GM21825 (cell line): ENCODE measurements around the gene BIN1.

Experiments
- ATAC-seq: cut with Tn5 transposase; IDR thresholded peaks from one replicate; pipeline ENCODE4 v1.9.1; 2021; ENCODE audit warnings: mild to moderate bottlenecking, moderate library complexity; ENCODE audit not compliant: unreplicated experiment

The BIN1 gene, protein sequence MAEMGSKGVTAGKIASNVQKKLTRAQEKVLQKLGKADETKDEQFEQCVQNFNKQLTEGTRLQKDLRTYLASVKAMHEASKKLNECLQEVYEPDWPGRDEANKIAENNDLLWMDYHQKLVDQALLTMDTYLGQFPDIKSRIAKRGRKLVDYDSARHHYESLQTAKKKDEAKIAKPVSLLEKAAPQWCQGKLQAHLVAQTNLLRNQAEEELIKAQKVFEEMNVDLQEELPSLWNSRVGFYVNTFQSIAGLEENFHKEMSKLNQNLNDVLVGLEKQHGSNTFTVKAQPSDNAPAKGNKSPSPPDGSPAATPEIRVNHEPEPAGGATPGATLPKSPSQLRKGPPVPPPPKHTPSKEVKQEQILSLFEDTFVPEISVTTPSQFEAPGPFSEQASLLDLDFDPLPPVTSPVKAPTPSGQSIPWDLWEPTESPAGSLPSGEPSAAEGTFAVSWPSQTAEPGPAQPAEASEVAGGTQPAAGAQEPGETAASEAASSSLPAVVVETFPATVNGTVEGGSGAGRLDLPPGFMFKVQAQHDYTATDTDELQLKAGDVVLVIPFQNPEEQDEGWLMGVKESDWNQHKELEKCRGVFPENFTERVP

DNA sequence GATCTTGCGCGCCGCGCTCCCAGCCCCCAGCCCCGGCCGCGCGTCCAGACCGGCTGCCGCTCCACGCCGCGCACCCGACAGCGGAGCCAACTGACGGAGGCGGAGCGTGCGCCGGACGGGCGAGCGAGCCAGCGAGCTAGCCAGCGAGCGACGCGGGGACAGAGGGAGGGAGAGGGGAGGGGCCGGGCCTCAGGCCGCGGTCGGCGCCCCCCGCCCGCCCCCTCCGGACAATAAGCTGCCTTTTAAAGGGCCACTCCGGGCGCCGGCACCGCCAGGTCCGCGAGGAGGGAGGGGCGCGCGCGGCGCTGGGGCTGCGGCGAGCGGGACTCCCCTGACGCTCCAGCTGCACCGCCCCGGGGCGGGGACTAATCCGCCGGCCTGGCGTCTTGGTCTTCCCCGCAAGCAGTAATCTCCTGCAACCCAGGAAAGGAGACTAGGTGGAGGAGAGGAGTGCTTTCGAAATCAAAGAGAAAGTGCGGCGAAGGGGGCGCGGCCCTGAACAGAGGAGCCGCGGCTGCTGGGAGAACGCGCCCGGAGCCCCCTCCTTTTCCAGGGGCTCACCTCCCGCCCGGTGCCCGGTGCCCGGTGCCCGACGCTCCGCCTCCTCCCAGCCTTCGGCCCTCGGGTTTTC lies at the start of gene BIN1:
Gene BIN1, minus strand, starts transcription at position 164 of the 631 bp plus-strand sequence. CDS start 211 bp downstream, outside the sequence.
- peak; percentile 86 for ATAC-seq

DNA sequence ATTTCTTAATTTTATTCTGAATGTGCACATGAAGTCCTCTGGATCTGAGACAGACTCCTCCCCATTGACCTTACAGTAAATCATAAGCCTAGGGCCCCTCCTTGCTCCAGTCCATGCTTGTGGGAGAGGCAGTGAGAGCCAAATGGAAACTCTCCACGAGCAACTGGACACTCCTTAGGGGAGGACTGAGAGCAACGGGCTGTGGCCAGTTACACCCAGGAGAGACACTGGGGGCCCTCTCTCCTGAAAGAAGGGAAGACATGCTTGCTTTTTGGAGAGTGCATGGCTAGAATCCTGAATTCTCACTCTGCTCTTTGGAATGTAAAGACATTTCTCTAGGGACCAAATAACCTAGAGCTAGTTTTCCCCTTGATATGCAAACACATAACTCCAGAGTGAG lies 49.0 kb upstream of the BIN1 start:
- no peak for ATAC-seq

DNA sequence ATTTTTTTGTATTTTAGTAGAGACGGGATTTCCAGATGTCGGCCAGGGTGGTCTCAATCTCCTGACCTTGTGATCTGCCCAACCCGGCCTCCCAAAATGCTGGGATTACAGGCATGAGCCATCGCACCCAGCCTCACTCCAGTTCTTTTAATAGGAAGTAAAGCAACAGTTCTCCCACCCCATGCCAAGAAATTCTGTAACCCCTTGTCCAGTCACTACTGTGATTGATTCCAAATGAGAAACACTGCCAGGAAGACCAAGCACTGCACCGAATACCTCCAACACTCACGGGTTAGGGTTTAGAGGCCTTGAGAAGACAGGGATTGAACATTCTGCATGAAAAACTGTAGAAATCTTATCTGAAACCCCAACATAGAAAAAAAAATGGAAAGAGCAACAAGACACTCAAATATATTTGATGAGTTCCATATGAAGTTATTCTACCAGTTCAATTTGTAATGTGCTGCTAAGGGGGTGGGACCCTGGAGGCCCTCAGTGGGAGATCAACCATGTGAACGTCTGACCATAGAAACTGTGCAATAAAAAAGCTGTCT lies 48.2 kb upstream of the BIN1 start:
- ATAC-seq: no peak

DNA sequence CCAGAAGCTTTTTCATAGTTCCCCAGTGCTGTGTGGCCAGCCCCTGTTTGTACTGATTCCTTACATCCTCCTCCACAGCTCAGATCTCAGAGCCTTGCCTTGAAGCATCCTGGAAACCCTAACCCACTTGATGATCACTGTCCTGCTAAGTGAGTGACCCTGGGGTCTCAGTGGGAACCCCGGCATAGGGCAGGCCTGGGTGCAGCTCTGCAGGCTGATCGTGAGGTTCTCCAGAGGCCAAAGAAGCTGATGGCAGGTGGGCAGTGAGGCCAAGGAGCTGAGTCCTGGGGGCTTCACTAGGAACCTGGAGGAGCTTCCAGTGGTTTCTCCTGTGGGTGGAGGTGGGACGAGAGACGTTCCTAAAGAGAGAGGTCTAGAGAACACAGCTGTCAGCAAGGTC lies 47.4 kb upstream of the BIN1 start:
- no peak for ATAC-seq

DNA sequence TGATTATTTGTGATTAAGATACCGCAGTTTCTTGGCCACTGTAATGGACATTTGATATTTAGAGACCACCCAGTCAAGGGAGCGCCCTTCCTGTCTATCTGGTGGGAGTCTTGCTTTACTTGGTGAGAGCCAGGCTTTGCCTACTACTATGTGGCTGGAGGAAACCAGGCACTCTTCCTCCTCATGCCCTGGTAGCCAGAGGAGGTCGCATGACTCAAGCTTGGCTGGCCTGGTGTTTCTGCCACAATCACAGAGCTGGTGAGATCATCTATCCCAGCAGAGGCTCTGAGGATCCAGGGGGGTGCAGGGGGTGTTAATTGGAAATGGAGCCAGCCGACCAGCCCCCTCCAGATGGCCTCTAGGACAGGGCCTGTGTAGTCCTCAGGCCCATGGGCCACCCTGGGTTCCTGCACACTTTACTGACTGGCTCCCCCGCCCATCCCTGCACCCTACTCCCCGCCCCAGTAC lies 46.8 kb upstream of the BIN1 start:
- no peak for ATAC-seq

DNA sequence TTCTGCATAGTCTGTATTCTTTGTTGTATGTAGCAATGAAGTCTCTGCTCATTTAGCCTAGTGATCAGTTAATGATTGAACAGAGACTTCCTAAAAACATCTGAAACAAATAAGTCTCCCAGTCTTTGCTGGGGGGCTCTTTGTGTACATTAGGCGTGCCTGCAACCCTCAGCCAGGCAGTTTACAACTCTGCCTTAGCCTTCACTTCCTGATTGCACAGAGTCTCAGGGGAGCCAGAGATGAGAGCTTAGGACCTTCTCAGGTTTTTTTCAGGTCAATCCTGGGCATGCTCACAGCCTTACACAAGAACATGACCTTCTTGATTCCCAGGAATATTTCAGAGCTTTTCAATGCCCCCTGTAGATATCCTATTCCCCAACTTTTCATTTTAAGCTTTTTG lies 44.0 kb upstream of the BIN1 start:
- ATAC-seq: no peak

DNA sequence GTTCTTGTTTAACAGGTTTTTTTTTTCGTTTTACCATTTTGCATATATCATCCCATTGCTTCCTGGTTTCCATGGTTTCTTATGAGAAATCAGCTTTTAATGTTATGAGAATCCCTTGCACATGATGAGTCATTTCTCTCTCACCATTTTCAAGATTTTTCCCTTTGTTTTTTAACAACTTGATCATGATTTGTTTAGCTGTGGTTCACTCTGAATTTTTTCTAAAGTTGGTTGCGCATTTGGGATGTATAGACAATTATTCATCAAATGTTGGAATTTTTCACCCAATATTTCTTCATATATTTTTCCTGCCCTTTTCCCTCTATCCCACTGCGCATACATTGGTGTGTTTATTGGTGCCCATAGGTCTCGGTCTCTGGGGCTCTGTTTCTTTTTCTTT lies 42.4 kb upstream of the BIN1 start:
- no peak for ATAC-seq

DNA sequence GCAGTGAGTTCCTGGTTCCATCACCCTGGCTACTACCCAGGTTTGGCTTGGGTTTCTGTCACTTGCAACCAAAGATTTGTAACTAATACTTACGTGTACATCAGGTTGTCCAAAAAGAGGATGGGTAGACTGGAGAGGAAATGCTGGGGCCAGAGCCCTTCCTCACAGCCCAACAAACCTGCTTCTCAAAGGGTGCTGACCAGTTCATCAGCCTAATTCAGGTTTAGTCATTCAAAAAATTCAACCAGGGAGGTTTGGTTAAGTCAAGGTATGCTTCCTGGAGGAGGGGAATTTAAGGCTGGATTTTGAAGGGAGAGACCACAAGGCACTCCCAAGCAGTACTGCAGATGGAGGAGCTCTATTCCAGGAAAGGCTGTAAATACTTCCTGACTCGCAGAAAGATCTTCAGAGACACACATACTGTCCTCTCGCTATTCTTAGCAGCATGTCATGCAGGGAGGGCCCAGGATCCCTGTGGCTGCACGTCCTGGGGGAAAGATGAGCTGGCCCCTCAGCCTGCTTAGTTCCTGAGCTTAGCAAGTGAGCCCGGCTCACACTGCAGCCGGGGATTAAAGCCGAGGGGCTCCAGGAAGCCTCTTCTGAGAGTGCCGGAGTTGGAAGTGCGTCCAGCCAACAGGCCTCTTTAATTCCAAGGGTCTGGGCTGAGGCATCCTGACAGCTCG lies 40.0 kb upstream of the BIN1 start:
- ATAC-seq: no peak

DNA sequence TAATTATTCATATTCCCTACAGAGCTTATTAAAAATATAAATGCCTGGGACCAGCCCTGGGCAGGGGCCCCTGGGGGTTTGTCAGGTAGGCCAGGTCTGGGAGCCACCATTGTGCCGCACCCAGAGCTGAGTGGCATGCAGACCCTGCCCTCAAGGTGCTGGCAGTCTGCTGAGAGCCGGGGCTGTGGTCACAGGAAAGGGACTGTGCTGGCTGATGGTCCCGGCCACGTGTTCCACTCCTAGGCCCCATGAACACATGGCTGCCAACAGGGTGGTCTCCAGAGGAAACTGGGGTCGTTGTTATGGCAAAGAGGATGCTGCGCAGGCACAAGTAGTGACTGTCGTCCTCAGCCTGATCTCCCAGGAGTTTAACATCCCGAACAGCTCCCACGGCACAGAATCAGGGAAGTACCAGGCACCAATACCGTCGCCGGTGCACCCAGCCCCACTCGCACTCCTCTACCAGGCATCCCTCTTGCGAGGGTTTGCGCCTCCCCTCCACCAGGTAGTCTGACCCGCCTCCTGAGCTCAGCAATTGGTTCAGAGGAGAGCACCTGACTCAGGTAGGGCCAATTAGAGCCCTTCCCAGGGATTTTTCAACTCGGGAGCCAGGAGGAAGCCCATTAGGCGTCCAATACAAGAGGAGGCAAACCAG lies 39.2 kb upstream of the BIN1 start:
- no peak for ATAC-seq

DNA sequence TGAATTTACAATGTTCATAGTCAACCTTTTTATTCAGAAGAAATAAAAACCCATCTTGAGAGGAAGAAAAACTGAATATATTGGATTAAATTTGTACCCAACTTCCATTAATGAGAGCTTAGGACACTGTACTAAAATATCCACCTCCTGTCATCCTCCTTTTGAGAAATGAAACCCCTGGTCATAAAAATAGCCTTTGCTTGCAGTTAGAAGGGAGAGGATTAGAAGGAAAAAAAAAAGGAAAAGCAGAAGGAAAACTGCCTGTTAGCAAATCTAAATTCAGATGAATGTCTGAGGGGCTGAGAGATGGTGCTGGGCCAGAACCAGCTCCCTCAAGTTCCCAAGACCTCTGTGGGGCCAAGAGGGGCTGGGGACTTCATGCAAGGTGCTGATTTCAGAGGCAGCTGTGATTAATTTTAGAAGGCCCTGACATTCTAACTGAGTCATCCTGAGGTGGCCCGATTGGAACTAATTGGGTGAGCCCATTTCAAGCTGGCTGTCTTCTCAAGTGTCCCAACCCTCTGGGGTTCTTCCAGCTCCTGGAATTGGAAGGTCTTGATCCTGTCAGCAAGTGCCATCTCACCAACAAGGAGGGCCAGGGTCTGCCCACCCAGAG lies 38.4 kb upstream of the BIN1 start:
- ATAC-seq: no peak

DNA sequence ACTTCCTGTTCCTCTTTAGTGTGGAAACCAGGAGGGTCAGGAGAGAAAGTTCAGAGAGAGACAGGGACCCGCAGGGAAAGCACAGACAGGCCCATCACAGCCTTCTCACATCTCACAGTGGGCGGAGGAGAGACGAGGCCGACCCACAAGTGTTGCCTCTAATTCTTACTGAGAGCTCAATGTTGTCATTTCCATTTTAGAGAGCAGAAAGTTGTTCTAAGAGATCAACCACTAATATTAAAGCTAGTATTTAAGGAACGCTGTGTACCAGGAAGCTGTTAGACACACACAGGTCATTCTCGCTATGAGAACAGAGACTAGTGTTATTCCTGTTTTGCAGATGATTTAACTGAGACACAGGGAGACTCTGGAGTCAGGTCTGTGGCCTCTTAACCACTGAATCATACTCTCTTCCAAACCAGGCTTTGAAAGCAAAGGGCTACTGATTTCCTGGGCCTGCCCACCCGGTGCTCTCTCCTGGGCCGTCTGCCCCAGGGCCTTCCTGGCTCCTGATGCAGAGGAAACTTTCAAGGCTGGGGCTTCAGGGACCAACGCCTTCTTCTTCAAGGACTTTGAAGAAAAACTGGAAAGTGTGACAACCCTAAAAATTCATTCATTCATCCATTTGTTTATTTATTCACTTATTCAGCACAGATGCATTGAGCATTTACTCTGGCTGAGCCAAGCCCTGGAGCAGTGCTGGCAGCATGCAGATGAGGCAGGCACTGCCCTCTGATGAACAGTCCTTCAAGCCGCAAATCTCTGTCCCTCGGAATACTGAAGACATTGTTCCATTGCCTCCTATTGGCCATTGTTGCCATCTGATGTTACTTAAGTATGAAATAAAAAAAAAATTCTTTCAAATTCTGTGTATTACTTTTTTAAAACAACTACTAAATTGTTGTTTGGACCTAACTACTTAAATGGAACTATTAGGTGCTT lies 37.2 kb upstream of the BIN1 start:
- ATAC-seq: no peak

DNA sequence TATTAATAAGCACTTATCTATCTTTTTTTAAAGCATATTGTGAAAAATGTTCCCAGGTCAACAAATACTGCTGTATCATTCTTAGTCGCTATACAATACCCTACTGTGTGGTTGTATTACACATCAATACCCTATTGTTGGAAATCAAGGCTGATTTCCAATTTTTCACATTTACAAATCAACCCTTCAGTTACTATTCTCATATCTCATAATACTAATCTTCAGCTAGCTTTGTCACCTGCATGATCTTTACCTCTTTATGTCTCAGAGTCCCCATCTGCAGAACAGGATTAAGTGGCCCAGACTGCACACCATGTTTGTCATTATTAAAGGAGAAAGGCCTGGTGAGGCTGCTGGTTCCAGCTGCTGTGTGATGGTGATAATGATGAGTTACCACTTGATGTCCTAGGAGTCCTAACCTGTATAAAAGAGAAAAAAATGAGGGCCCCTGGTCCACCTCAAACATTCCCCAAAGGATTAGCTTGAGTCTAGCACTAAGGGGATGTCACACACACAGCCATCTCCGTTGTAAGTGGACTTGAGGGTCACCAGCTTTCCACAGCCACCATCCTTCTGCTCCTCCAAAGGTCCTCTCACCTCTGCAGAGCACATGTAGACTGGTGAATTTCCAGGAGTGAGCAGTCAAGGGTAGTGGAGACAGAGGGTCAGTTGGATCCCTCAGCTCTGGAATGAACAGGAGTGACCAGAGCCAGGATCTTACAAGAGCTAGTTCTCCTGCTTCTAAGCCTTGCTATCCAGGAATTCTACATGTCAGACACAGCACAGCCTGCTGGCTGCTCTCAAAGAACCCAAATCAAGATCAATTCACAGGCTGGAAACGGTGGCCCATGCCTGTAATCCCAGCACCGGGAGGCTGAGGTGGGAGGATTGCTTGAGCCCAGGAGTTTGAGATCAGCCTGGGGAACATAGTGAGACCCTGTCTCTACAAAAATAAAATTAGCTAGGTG lies 36.0 kb upstream of the BIN1 start:
- ATAC-seq: no peak

DNA sequence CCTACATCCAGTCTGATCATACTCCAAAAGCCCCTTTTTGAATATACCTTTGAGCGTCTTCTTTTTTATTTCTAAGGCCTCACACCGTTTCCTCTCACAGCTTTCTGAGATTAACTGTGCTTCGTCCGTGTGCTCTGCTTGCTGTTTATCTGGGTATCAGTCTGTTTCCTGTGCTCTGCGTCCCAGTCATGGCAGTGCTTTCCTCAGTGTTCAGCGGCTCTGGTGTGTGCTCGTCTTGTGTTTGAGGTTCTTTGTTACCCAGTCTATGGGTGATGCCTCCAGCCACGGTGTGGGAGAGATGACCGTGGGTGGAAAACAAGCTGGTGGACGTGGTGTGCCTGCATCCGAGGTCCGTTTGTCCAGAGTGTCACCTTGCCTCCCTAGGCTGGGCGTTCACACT lies 33.6 kb upstream of the BIN1 start:
- ATAC-seq: no peak

DNA sequence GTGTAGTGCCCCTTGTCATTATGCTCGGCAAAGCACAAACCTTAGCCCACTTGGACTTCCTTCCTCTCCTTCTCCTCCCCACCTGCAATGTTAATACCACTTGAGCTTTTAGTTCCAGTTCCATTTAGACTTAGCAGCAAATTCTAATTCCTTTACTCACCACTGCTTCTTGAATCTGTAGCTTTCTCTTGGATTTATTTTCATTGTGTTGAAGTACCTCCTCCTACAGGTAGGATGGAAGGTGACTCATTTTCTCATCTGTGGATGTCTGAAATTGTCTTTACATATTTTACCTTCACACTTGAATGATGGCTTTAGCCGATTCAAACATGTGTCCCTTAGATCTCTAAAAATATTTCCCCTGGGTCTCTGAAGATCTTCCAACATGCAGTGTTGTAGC lies 32.8 kb upstream of the BIN1 start:
- no peak for ATAC-seq

DNA sequence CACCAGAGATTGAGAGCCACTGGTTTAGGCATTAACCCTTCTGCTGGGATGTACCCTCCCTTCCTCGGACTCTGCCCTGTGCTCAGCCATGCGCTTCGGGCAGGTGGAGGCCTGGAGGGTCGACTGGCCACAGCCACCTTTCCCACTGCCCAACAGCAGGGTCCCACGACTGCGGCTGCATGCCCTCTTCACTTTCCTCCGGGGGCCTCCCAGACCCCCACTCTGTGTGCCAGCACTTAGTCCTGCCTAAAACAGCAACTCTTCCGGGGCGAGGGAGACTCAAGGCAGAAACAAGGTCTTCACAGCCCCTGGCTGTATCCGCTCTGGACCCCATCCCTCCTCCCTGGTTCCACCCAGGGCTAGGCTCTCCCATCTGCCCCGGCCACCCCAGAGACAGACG lies 31.3 kb upstream of the BIN1 start:
- ATAC-seq: no peak

DNA sequence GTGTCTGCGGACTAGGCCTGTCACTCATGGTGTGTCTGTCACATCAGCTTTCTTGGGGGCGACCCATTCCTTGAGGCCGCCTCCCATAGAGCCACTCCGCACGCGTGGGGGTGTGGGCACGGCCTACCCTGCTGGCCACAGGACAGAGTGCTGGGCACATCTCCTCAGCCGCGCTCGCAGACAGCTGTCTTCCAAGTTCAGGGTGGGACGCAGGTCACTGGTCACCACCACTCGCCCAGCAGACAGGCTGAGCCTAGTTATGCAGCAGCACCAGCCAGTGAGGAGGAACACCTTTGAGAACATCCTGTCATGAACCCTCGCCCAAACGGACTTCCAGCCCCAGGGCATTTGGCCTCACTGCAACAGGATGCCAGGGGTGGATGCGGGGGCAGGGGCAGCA lies 30.8 kb upstream of the BIN1 start:
- ATAC-seq: no peak

DNA sequence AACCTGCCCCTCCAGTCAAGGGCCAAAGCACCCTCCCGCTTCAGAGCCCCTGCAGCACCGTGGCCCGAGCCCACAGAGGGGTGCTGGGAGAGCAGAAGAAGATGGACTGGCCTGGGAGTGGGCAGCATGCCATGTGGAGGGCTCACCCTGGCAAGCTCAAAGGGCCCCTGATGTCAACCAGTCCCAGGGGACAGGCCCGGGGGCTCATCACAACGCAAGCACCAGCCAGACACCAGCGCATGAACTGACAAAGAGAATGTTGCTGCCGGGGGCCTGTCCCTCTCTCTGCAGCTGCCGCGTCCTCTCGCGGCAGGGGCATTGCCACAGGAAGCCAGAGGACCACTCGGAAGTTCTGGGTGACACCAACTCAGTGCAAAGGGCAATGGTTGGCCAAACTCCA lies 30.3 kb upstream of the BIN1 start:
- no peak for ATAC-seq
